ENCODE measurements around the gene RCAN2.
A peak's percentile ranks its signal among the peaks of the same experiment; 100 is the strongest.

The RCAN2 gene

DNA sequence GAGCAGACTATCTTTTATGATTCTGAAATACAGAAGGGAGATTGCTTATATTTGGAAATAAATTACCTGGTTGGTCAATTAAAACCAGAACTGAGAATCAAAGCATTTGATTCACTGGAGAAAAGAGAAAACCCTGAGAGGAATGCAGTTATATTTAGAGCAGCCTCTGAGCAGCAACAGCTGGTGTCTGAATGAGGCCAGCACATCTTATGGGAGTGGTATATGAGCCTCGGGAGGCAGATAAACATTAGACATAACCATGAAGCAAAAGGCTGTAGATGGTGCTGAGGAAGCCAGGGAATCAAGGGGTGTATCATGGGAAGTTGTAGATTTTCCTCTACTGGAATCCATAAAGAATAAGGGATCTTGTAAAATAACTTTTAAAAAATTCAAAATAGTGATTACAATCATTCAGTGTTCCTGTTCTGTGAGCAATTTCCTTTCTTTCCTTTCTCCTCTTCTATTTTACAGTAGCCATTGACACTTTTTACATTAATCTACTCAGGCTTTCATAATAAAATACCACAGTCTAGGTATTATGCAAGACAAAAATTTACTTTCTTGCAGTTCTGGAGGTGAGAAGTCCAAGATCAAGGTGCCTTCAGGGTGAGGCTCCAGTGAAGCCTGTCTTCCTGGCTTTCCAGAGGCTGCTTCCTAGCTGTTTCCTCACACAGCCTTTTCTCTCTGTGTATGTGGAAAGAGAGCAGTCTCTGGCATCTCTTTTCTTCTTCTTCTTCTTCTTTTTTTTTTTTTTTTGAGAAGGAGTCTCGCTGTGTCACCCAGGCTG is 287.7 kb downstream of the RCAN2 start:
- no peak for DNase-seq

DNA sequence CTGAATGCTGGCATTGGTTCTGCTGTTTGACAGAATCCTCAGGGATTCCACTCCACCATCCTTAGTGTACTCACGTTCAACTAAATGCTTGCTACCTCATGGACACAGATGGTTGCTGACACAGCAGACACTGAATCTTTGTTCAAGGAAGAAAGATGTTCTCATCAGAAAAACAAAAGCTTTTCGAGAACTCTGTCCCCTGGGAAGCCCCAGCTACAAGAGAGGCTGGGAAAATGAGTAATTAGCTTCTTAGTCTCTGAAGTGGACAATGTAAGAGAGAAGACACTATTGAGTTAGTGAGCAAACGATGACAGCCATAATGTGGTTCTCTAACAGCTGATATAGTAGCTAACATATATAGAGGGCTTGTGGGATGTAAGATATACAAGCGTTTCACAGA is 289.5 kb downstream of the RCAN2 start:
- no peak for DNase-seq

- DNase-seq: no peak
Observed at GRCh38 chr6:46199387-46199786, 291.9 kb downstream of the RCAN2 start.

DNA sequence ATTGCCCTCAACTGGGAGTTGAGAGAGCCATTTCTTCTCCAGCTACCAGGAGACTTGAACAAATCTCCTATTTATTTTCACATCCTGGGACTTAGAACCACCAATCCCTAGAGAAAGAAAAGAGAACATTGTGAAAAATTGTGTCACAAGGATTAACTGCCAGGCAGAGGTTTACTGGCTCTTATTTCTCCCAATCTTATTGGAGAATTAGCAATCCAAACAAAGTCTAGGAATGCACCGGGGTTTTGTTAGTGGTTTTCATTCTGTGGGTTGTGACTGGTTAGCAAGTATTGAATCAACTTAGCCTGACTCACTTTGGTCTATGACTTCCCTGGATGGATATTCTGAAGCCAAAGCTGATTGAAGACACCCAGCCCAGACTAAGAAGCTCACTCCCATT is 299.3 kb downstream of the RCAN2 start:
- no peak for DNase-seq

DNA sequence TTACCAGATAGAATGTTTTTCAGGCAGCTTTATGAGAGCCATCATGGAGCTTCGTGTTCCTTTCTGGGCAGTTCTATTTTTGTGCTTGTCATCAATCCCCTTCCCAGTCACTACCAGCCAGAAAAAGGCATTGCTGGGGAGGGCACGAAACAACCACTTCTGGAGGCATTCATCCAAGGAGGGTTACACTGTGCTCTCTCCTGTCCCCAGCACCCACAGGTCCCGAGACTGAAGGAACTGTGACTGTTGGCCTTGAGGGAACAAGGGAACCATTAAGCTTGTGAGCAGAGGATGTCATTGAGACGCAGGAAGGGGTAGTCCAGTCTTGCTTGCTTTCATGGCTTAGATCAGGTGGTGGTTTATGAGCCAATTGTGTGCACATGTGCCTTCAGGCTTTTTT is 300.4 kb downstream of the RCAN2 start:
- DNase-seq: no peak

- DNase-seq: no peak
Observed at GRCh38 chr6:46189726-46190125, 301.5 kb downstream of the RCAN2 start.

DNA sequence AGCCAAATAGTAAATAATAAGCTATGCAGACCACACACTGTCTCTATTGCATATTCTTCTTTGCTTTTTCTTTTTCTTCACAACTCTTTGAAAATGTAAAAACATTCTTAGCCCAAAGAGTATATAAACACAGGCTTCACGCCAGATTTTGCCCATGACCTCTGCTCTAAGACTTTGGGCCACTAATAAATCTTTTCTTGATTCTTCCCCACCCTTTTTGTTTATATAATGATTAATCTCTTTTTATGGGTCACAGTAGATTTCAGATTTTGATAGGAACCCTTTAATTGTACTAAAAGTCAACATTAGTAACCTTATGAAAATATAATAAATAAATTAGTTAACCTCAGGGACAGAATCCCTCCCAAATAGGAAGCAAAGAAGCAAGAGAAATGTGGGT is 304.7 kb downstream of the RCAN2 start:
- no peak for DNase-seq

- DNase-seq: no peak
Observed at GRCh38 chr6:46184114-46184513, 307.1 kb downstream of the RCAN2 start.

GRCh38 chr6:46175976-46176375 is 315.3 kb downstream of the RCAN2 start:
- DNase-seq: peak; percentile 4

GRCh38 chr6:46175446-46175845 is 315.8 kb downstream of the RCAN2 start:
- no peak for DNase-seq

DNA sequence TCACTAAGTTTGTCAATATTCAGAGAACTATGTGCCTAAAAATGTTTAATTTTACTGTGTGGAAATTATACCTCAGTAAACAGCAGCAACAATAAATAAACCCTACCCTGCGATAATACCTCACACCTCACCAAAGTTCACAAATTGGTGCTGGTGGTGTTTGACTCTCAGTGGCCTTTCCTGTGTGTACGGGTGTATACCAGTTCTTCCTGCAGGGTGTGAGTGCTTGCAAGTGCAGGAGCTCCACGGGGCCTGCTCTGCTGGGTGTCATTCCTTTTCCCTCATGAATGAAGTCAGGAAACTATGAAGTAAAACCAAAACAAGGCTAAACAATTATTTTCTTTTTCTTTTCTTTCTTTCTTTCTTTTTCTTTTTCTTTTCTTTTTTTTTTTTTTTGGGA is 316.3 kb downstream of the RCAN2 start:
- peak; percentile 53 for DNase-seq

DNA sequence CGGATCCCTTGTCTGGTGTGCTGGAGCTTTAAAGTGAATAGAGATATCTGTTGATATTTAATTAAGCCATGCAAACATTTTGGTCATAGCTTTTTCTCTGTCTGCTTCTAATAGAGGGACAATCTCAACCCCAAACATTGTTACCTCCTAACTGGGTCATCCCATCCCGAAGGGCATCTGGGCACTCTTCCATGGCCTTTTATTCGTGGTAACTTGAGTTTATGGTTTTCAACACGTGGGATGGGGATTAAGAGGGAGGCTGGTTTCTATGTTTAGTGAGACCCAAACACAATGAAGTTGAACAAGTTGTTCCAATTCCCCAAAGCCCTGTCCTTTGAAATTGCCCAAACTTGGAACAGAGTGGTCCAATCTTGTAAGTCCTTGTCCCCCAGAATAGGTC is 319.1 kb downstream of the RCAN2 start:
- DNase-seq: no peak

Measured in NK-92 treated with Interleukin-12 subunit alpha and Interleukin-12 subunit beta, amount 100 ng/mL, for 24 hours (cell line).